CD4-positive, alpha-beta T cell treated with Interleukin-6 for 4 hours (primary cell): ENCODE data around the gene PI4KB.
"Not testable (repeated sequence)": the region's sequence is repeated elsewhere in the genome, so short reads cannot be mapped to it uniquely, and the experiment has no call there.

ENCODE experiments used
- DNase-seq: peaks from one replicate; pipeline ENCODE4 v3.0.0-alpha.2; 2020; ENCODE audit warnings: mixed read lengths

The PI4KB gene

GRCh38 chr1:151275341-151275740, 51.9 kb downstream of the PI4KB start:
- DNase-seq = not testable (repeated sequence)

GRCh38 chr1:151273924-151274466, 53.2 kb downstream of the PI4KB start:
- no peak for DNase-seq

- DNase-seq = no peak
These were observed 59.5 kb downstream of the PI4KB start for GRCh38 chr1:151267760-151268159.

DNA sequence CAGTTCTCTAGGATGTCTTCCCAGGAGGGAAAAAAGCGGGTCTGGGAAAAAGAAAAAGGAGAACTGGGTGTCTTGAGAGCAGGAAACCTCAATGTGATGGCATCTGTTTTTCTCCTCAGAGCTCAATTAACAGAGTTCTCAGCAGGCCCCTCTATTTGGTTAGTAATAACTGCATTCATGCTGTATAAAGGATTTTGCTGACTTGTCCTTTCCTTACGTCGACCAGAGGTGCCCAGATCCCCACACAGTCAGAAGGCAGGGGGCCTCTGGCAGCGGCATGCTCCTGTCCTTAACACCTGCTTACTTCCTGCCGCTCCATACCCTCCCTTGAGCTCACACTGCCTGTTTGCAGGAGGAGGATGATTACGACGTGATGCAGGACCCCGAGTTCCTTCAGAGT, 60.4 kb downstream of the PI4KB start:
- no peak for DNase-seq

DNA sequence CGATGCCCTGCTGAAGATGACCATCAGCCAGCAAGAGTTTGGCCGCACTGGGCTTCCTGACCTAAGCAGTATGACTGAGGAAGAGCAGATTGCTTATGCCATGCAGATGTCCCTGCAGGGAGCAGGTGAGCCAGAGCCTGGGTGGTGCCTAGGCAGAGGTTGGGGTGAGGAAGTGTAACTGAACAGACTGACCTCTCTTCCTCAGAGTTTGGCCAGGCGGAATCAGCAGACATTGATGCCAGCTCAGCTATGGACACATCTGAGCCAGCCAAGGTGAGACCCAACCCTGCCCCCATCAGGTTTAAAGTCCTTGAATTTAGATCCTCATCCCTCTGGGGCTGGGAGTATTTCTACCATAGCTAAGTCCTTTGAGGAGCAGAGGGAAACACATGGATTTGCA, 60.9 kb downstream of the PI4KB start:
- DNase-seq = no peak

DNA sequence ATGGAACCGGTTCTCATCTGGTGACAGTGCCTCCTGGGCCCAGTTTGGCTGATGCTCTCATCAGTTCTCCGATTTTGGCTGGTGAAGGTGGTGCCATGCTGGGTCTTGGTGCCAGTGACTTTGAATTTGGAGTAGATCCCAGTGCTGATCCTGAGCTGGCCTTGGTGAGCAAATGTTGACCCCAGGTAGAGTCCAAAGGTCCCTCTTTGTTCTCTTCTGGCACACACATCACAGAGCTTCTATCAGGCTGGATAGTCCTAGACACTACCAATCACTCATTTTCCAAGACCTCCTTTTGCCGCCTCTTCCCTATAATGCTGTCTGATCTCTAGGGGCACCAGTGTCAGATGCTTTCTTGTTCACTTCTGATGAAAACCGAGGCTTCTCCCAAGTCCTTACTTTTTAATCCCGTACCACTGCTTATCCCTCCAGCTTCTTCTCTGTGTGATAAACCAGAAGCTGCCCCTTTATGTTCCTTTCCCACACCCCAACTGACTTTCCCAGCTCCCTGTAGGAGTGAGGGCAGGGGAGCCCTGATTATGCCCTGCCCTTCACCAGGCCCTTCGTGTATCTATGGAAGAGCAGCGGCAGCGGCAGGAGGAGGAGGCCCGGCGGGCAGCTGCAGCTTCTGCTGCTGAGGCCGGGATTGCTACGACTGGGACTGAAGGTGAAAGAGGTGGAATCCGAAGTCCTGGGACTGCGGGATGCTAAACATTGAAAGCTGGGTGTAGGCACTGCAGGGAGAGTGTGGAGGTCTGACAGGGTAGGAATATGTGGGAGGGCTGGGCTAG, 61.6 kb downstream of the PI4KB start:
- DNase-seq = no peak

GRCh38 chr1:151259351-151259750, 67.9 kb downstream of the PI4KB start:
- DNase-seq = no peak

DNA sequence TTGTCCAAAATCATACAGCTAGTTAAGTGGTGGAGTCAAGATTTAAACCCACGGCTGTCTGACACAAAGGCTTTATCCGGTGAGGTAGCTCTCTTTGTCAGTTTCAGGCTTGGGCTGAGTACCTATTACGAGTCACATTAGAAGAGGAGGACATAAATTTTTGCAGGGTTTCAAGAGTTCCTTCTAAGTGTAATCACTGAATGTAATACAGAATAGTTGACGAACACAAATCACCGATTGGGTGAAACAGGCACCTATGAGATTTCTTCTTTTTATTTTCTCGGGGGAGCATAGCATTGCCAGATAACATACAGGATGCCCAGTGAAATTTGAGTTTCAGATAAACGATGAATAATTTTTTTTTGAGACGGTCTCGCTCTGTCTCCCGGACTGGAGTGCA, 71.8 kb downstream of the PI4KB start:
- no peak for DNase-seq

GRCh38 chr1:151254217-151255213, 72.7 kb downstream of the PI4KB start, which contains the start of gene PSMD4:
Gene PSMD4 (plus strand): TSS chr1:151254734. CDS start chr1:151254783, 49 bp downstream.
- peak; percentile 94 for DNase-seq

DNA sequence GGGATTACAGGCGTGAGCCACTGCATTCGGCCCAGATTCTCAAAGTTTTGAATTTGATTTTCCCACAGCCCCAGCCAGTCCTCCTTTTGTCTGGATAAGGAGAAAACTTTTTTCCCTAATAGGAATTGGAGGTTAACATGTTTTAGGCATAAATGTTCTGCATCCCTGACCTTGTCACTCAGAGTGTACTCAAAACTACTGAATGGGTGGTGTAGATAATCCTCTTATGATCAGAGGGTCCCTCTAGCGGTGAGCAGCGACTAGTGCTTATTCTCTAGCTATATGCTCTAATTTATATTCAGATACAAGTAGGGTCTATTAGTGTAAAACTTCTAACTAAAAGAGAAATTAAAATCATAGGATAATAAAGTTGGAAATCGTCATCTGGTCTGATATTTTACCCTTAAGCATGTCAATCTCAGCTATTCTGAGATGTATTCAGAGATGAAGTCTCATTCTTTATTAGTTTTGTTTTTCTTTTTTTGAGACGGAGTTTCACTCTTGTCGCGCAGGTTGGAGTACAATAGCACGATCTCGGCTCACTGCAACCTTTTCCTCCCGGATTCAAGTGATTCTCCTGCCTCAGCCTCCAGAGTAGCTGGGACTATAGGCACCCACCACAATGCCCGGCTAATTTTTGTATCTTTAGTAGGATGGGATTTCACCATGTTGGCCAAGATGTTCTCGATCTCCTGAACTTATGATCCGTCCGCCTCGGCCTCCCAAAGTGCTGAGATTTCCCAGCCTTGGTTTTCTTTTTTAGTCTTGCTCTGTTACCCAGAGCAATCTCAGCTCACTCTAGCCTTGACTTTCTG, 75.4 kb downstream of the PI4KB start:
- DNase-seq = peak; percentile 75

- no peak for DNase-seq
These were observed 80.4 kb downstream of the PI4KB start for GRCh38 chr1:151246786-151247185.

DNA sequence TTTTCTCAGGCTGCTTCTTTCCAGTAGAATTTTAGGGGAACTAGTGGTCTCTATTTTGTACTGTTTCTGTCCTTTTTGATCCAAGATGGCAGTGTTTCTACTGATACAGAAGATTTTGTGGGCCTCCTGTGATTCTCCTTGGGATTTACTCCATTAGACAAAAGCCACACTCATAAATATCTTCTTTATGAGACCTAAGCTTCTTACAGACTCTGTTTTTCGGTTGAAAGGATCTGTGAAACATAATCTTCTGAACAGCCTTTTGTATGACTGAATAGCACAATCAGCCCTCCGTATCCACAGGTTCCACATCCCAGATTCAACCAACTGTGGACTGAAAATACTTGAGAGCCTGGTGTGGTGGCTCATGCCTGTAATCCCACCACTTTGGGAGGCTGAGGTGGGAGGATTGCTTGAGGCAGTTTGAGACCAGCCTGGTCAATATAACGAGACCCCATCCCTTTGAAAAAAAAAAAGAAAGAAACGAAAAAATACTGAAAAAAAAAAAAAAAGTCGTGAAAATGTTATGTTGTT, 83.5 kb downstream of the PI4KB start:
- no peak for DNase-seq

DNA sequence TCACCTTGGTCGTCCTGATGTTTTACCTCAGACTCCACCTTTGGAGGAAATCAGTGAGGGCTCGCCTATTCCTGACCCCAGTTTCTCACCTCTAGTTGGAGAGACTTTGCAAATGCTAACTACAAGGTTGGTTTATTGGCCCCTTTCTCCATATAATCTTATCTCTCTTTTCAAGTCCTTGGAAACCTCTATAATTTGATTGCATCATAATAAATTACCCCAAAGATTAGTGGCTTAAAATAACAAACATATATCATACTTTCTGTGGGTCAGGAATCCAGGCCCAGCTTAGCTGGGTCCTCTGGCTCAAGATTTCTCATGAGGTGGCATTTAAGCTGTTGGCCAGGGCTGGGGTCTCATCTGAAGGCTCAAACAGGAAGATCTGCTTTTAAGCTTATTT, 84.8 kb downstream of the PI4KB start:
- DNase-seq = no peak
